Measurements from ENCODE around the gene CARNS1.

Gene CARNS1

GRCh38 chr11:67435727-67436458 lies 20.4 kb downstream of the CARNS1 start:
- DNase-seq (ENCODE audit: low read depth in 1 of 2, low spot score in 1 of 2), result no peak
- Histone ChIP-seq H3K27ac (replicated peaks) (peak overlapping the region; percentile 98), H3K27me3 (ENCODE audit: insufficient read depth, poor library complexity, severe bottlenecking) (no peaks in the 10 kb centered on the region), H3K4me3 (replicated peaks; ENCODE audit: insufficient read depth, low read length) (peak overlapping the region; percentile 58)
- TF ChIP-seq CTCF (IDR thresholded peaks at IDR 0.05; ENCODE audit: insufficient read depth, low read length) (no peak), SPI1 (IDR thresholded peaks at IDR 0.05; ENCODE audit: borderline replicate concordance, low read depth) (no peak), POLR2AphosphoS5 (IDR thresholded peaks at IDR 0.05; ENCODE audit: low read depth) (no peak), GABPA (IDR thresholded peaks at IDR 0.05; ENCODE audit: low read depth) (no peak)
- TF ChIP-seq, protein P1, sequence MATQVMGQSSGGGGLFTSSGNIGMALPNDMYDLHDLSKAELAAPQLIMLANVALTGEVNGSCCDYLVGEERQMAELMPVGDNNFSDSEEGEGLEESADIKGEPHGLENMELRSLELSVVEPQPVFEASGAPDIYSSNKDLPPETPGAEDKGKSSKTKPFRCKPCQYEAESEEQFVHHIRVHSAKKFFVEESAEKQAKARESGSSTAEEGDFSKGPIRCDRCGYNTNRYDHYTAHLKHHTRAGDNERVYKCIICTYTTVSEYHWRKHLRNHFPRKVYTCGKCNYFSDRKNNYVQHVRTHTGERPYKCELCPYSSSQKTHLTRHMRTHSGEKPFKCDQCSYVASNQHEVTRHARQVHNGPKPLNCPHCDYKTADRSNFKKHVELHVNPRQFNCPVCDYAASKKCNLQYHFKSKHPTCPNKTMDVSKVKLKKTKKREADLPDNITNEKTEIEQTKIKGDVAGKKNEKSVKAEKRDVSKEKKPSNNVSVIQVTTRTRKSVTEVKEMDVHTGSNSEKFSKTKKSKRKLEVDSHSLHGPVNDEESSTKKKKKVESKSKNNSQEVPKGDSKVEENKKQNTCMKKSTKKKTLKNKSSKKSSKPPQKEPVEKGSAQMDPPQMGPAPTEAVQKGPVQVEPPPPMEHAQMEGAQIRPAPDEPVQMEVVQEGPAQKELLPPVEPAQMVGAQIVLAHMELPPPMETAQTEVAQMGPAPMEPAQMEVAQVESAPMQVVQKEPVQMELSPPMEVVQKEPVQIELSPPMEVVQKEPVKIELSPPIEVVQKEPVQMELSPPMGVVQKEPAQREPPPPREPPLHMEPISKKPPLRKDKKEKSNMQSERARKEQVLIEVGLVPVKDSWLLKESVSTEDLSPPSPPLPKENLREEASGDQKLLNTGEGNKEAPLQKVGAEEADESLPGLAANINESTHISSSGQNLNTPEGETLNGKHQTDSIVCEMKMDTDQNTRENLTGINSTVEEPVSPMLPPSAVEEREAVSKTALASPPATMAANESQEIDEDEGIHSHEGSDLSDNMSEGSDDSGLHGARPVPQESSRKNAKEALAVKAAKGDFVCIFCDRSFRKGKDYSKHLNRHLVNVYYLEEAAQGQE (IDR thresholded peaks at IDR 0.05; ENCODE audit: insufficient replicate concordance, low read depth), result no peak

DNA sequence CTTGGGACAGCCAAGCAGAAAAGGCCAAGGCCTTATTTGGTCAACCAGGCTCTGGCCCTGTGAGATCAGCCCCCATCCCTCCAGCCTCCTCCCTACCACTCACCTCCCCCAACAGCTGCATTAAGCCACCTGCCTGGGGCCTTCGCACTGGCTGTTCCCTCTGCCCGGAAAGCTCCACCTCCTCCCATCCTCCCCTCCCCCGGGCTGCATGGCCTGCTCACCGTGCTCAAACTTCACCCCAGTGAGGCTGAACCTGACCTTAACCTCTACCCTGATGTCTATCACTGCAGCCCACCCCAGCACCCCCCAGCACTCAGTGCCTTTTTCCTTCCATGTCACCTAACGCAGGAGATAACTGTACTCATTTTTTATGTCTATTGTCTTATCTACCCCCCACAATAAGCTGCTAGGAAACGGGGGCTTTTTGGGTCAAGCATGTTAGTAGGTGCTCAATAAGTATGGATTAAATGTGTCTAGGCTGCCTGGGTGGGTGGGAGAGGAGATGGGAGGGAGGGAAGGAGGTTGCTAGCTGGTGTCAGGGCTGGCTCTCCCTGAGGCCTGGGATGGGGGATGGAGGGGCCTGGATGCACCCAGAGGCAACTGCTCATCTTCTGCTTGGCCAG lies 21.1 kb downstream of the CARNS1 start:
- Histone ChIP-seq H3K27ac (replicated peaks) (peak overlapping the region; percentile 98), H3K4me3 (replicated peaks; ENCODE audit: insufficient read depth, low read length) (peak overlapping the region; percentile 58), H3K27me3 (ENCODE audit: insufficient read depth, poor library complexity, severe bottlenecking) (no peaks in the 10 kb centered on the region)
- peak; percentile 73 to 94 for DNase-seq (ENCODE audit: low read depth in 1 of 2, low spot score in 1 of 2)
- no peak for TF ChIP-seq GABPA (IDR thresholded peaks at IDR 0.05; ENCODE audit: low read depth)
- TF ChIP-seq CTCF (IDR thresholded peaks at IDR 0.05; ENCODE audit: insufficient read depth, low read length), result no peak
- TF ChIP-seq POLR2AphosphoS5 (IDR thresholded peaks at IDR 0.05; ENCODE audit: low read depth), result peak; percentile 86
- no peak for TF ChIP-seq SPI1 (IDR thresholded peaks at IDR 0.05; ENCODE audit: borderline replicate concordance, low read depth)
- TF ChIP-seq, protein P1 (IDR thresholded peaks at IDR 0.05; ENCODE audit: insufficient replicate concordance, low read depth), result no peak

- Histone ChIP-seq H3K4me3 (replicated peaks; ENCODE audit: insufficient read depth, low read length) (peak within 1 kb of the TSS; percentile 58), H3K27ac (replicated peaks) (peak within 1 kb of the TSS; percentile 98), H3K27me3 (ENCODE audit: insufficient read depth, poor library complexity, severe bottlenecking) (no peaks in the 10 kb centered on the region)
- DNase-seq (ENCODE audit: low read depth in 1 of 2, low spot score in 1 of 2), result peak; percentile 89 to 92
- TF ChIP-seq POLR2AphosphoS5 (IDR thresholded peaks at IDR 0.05; ENCODE audit: low read depth) (peak; percentile 94), SPI1 (IDR thresholded peaks at IDR 0.05; ENCODE audit: borderline replicate concordance, low read depth) (peak; percentile 19; the same call in 1 of the 2 replicates), GABPA (IDR thresholded peaks at IDR 0.05; ENCODE audit: low read depth) (peak; percentile 16; the same call in 1 of the 2 replicates), CTCF (IDR thresholded peaks at IDR 0.05; ENCODE audit: insufficient read depth, low read length) (no peak)
- TF ChIP-seq, protein P1 (IDR thresholded peaks at IDR 0.05; ENCODE audit: insufficient replicate concordance, low read depth), result peak; percentile 73
Observed at GRCh38 chr11:67437082-67437808, 21.8 kb downstream of the CARNS1 start, which contains the start of gene PTPRCAP. TSS of gene PTPRCAP (minus strand) at chr11:67437682. CDS start at chr11:67437619, 63 bp downstream.

All from HL-60 (cell line).